CD14-positive monocyte (primary cell): ENCODE measurements around the gene RPS24. TPM values are rescaled to one million over a fixed set of nuclear protein-coding genes. Genes with fewer than 3 reads are reported as not detected.

Source experiments
- DNase-seq, 3 donors: peaks; one replicate each; pipeline ENCODE4 v3.0.0-alpha.2; 2011 to 2022
- H2AFZ ChIP-seq: 2 replicates; pipeline ENCODE4 v1.6.0; 2012; ENCODE audit warnings: mild to moderate bottlenecking, low read depth, low read length, inconsistent platforms; ENCODE audit not compliant: insufficient read depth, poor library complexity, severe bottlenecking
- H3K27ac ChIP-seq, 2 donors: 1 replicate in 1 of 2; 2 replicates in 1 of 2; pipeline ENCODE4 v1.5.1; 2012 to 2013; ENCODE audit warnings: low read length in 2 of 2, control low read depth in 1 of 2, inconsistent platforms in 1 of 2, low read depth in 1 of 2, mild to moderate bottlenecking in 1 of 2
- H3K27me3 ChIP-seq, 2 donors: one replicate each; pipeline versions ENCODE4 v1.6.0 to v1.6.1; 2011 to 2013; ENCODE audit warnings: low read length in 2 of 2; ENCODE audit not compliant: control insufficient read depth in 2 of 2, insufficient read depth in 2 of 2
- H3K36me3 ChIP-seq, 2 donors: replicated peaks in 1 of 2; 1 replicate in 1 of 2; 2 replicates in 1 of 2; pipeline versions ENCODE4 v1.5.1 to v1.6.1; 2012 to 2013; ENCODE audit warnings: low read length in 2 of 2, control low read depth in 1 of 2, inconsistent platforms in 1 of 2, mild to moderate bottlenecking in 1 of 2; ENCODE audit not compliant: insufficient read depth in 2 of 2, control insufficient read depth in 1 of 2
- H3K4me1 ChIP-seq, 2 donors: 1 replicate in 1 of 2; 2 replicates in 1 of 2; pipeline versions ENCODE4 v1.5.1 to v1.6.1; 2012 to 2013; ENCODE audit warnings: low read length in 2 of 2, control low read depth in 1 of 2, inconsistent platforms in 1 of 2, mild to moderate bottlenecking in 1 of 2, moderate library complexity in 1 of 2; ENCODE audit not compliant: insufficient read depth in 2 of 2, control insufficient read depth in 1 of 2
- H3K4me2 ChIP-seq: replicated peaks from 2 replicates; pipeline ENCODE3; 2012; ENCODE audit warnings: low read length, moderate library complexity, mild to moderate bottlenecking; ENCODE audit not compliant: poor library complexity, severe bottlenecking; ENCODE audit errors: extremely low read depth
- H3K4me3 ChIP-seq, 3 experiments: fragments of 200-600 bp in 1 of 3; sonication (generic) in 1 of 3; replicated peaks in 1 of 3; 1 replicate in 2 of 3; 2 replicates in 1 of 3; pipeline ENCODE4 v1.5.1; 2011 to 2013; ENCODE audit warnings: low read length in 3 of 3, mild to moderate bottlenecking in 3 of 3, control low read depth in 2 of 3, low read depth in 2 of 3, inconsistent platforms in 1 of 3, moderate library complexity in 1 of 3
- H3K79me2 ChIP-seq: 2 replicates; pipeline ENCODE4 v1.6.0; 2012; ENCODE audit warnings: mild to moderate bottlenecking, control low read depth, inconsistent platforms, low read length, moderate library complexity; ENCODE audit not compliant: insufficient read depth
- H3K9ac ChIP-seq: 2 replicates; pipeline ENCODE4 v1.6.0; 2017; ENCODE audit warnings: low read length, mild to moderate bottlenecking; ENCODE audit not compliant: insufficient read depth, poor library complexity, severe bottlenecking
- H3K9me3 ChIP-seq, 2 donors: replicated peaks in 1 of 2; 1 replicate in 1 of 2; 2 replicates in 1 of 2; pipeline versions ENCODE4 v1.5.1 to v1.6.1; 2012 to 2013; ENCODE audit warnings: low read length in 2 of 2, control low read depth in 1 of 2; ENCODE audit not compliant: control insufficient read depth in 1 of 2, insufficient read depth in 1 of 2
- H4K20me1 ChIP-seq: 2 replicates; pipeline ENCODE4 v1.6.0; 2012; ENCODE audit warnings: mild to moderate bottlenecking, low read length, control low read depth, moderate library complexity; ENCODE audit not compliant: insufficient read depth
- H3K27ac Mint-ChIP-seq, 7 donors: one replicate each; pipeline ENCODE4 v1.8.0; 2020; ENCODE audit warnings: mild to moderate bottlenecking in 7 of 7, mixed read lengths in 7 of 7, moderate library complexity in 6 of 7, inconsistent platforms in 2 of 7
- H3K27me3 Mint-ChIP-seq, 3 donors: one replicate each; pipeline ENCODE4 v1.8.0; 2021 to 2022; ENCODE audit warnings: low read depth in 3 of 3, mild to moderate bottlenecking in 3 of 3, mixed read lengths in 3 of 3, moderate library complexity in 3 of 3, inconsistent platforms in 1 of 3
- H3K36me3 Mint-ChIP-seq, 2 donors: one replicate each; pipeline ENCODE4 v1.8.0; 2020; ENCODE audit warnings: mixed read lengths in 2 of 2, inconsistent platforms in 1 of 2, mild to moderate bottlenecking in 1 of 2
- H3K4me1 Mint-ChIP-seq: one replicate; pipeline ENCODE4 v1.8.0; 2020; ENCODE audit warnings: mild to moderate bottlenecking, mixed read lengths
- H3K4me3 Mint-ChIP-seq, 2 donors: one replicate each; pipeline ENCODE4 v1.8.0; 2020; ENCODE audit warnings: mild to moderate bottlenecking in 2 of 2, mixed read lengths in 2 of 2, moderate library complexity in 1 of 2
- H3K9me3 Mint-ChIP-seq, 7 donors: one replicate each; pipeline ENCODE4 v1.8.0; 2020 to 2022; ENCODE audit warnings: mixed read lengths in 7 of 7, mild to moderate bottlenecking in 6 of 7, moderate library complexity in 6 of 7, inconsistent platforms in 2 of 7
- WGBS: methylation state at CpG from one replicate; pipeline ENCODE4 v1.1.5; 2013; ENCODE audit warnings: missing lambda C conversion rate; ENCODE audit not compliant: insufficient coverage; 5-methylcytosine and 5-hydroxymethylcytosine counted together
- intact Hi-C, 2 donors: fragments of 100-400 bp; cut with micrococcal nuclease; formaldehyde crosslinking; loops; one replicate each; pipeline versions ENCODE4 v1.15.0 to v1.15.1; 2023
- polyA plus RNA-seq, 3 donors: library from polyadenylated mRNA; depleted of rRNA in 1 of 3; unstranded in 2 of 3; stranded (reverse) in 1 of 3; fragments of 300-500 nt in 2 of 3; fragments of >200 nt in 1 of 3; fragmentation: Illumina TruSeq in 2 of 3; gene quantifications; 1 replicate in 2 of 3; 2 replicates in 1 of 3; pipeline ENCODE4 v1.2.3, GENCODE V29; 2012 to 2021
- TF ChIP-seq, protein P1 (sequence below): fragments of 200-600 bp; IDR thresholded peaks from one replicate; pipeline ENCODE4 v1.8.0; 2022; ENCODE audit warnings: antibody characterized with exemption, mild to moderate bottlenecking

RPS24 gene
- polyA plus RNA-seq, 3 donors: 801 to 2,073 (median 840) TPM

DNA sequence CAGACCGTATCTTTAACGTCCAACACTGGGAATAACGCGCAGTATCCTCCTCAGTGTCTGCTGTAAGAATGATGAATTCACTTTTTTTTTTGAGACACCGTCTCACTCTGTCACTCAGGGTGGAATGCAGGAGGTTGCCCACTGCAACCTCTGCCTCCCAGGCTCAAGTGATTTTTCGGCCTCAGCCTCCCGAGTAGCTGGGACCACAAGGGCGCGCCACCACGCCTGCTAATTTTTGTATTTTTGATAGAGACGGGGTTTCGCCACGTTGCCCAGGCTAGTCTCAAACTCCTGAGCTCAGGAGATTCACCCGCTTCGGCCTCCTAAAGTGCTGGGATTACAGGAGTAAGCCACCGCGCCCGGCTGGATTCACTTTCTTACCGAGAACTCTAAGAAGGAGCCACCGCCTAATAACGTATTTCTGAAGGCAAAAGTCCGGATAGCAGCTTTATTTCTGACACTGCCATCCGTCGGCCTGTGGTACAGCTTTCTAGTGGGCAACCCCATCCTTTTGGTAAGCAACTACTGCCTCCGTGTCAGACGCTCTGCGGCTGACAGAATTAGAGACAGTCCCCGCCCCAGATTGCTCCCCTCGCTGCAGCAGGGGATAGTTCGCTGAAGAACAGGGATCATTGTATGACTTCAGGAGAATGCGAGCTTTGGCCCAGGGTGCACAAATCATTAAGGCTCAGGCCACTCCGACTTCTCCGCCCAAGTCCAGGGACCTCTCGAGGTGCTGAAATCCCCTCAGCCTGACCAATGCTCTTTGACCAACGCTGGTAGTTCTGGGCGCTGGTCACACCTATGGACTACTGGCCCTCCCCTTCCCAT lies 5.0 kb upstream of the RPS24 start:
- Mint-ChIP-seq H3K4me3 (peak overlapping the region; percentile 100), H3K27me3 (peaks cover 0 to 6% (median 2%) of the 10 kb centered on the region in 3 donors), H3K9me3 (no peaks in the 10 kb centered on the region), H3K4me1 (peaks cover 29% of the 10 kb centered on the region), H3K27ac (peak overlapping the region; percentile 81 to 96 (median 91)), H3K36me3 (peaks cover 28% of the 10 kb centered on the region in 2 donors)
- WGBS: 44% methylated on average over 34 of the region's 36 CpGs
- intact Hi-C loops: no loop called here
- no peaks in the 10 kb centered on the region for H3K27me3 ChIP-seq
- H3K36me3 ChIP-seq: peaks cover 24 to 32% of the 10 kb centered on the region in 2 donors
- H3K79me2 ChIP-seq: peaks cover 22% of the 10 kb centered on the region
- TF ChIP-seq, protein P1, sequence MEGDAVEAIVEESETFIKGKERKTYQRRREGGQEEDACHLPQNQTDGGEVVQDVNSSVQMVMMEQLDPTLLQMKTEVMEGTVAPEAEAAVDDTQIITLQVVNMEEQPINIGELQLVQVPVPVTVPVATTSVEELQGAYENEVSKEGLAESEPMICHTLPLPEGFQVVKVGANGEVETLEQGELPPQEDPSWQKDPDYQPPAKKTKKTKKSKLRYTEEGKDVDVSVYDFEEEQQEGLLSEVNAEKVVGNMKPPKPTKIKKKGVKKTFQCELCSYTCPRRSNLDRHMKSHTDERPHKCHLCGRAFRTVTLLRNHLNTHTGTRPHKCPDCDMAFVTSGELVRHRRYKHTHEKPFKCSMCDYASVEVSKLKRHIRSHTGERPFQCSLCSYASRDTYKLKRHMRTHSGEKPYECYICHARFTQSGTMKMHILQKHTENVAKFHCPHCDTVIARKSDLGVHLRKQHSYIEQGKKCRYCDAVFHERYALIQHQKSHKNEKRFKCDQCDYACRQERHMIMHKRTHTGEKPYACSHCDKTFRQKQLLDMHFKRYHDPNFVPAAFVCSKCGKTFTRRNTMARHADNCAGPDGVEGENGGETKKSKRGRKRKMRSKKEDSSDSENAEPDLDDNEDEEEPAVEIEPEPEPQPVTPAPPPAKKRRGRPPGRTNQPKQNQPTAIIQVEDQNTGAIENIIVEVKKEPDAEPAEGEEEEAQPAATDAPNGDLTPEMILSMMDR: no peak
- no peaks in the 10 kb centered on the region for H3K9me3 ChIP-seq
- peak overlapping the region; percentile 39 to 75 for H3K27ac ChIP-seq
- H4K20me1 ChIP-seq: no peaks in the 10 kb centered on the region
- no peak for DNase-seq
- H3K4me2 ChIP-seq: peak overlapping the region; percentile 87
- peaks cover 25% of the 10 kb centered on the region in 2 donors for H3K4me1 ChIP-seq
- H3K4me3 ChIP-seq: peak overlapping the region; percentile 69 to 98 (median 74)
- H2AFZ ChIP-seq: peak overlapping the region; percentile 100
- peak overlapping the region; percentile 82 for H3K9ac ChIP-seq

DNA sequence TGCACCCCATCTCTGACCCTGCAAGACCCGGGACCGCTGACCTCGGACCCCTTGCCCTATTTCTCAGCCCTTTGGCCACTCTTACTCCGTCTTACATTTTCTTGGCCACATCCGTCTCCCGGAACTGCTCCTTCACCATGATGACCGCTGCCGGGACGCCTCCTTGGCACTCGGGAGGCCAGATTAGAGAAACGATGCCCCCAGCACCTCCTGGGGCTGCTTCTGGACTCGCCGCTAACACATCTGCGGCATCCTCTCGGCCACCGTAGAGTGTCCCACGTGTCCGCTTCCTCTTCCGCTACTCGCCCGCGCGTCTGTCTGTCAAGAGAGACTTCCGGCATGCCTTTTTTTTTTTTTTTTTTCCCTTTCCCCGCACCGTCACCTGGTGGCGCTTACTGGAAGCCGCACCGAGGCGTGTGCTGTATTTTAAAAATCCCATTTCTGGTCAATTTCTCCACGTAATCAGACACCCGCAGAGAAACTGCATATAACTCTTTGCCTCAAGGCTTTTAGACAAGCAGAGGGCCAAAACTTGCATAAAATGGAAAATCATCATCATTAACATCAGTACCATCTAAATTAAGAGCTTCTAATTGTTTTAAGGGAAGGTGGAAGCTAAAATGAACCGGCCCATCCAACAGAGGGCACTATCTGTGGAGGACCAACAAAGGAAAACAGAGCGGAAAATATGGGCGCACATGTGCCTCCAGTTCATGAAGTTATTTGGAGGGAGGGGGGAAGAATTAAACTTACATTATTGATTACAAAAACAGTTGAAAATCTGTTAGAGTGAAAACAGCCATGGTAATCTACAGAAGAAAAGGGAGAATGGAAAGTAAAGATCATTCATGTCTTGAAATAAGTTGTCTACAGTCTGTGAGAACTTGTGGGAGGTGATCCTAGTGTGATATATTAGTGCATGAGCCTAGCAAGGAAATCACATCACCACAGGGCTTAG lies 4.1 kb upstream of the RPS24 start, which contains the start of gene POLR3A:
Gene POLR3A (minus strand): TSS at position 247 of the 958 bp plus-strand sequence. CDS start 108 bp downstream, at position 139.
- peak within 1 kb of the TSS; percentile 82 to 96 (median 93) for H3K27ac Mint-ChIP-seq
- peaks cover 32% of the 10 kb centered on the region for H3K4me1 Mint-ChIP-seq
- Histone ChIP-seq H4K20me1 (peaks cover 2% of the 10 kb centered on the region), H3K9ac (peak within 1 kb of the TSS; percentile 82), H3K79me2 (peaks cover 31% of the 10 kb centered on the region), H3K27me3 (no peaks in the 10 kb centered on the region), H3K4me3 (peak within 1 kb of the TSS; percentile 69 to 98 (median 74)), H2AFZ (peak within 1 kb of the TSS; percentile 100), H3K9me3 (no peaks in the 10 kb centered on the region), H3K4me2 (peak within 1 kb of the TSS; percentile 87), H3K36me3 (peaks cover 16 to 23% of the 10 kb centered on the region in 2 donors), H3K4me1 (peaks cover 29% of the 10 kb centered on the region in 2 donors), H3K27ac (peak within 1 kb of the TSS; percentile 39 to 75)
- intact Hi-C loops: loop anchor here in 1 of 2 donors (5.0 kb wide), 1 partner anchor 273 kb away; no protein-coding TSS in a partner anchor
- peaks cover 19% of the 10 kb centered on the region in 2 donors for H3K36me3 Mint-ChIP-seq
- TF ChIP-seq, protein P1: peak; percentile 73
- under 1% methylated on average over 29 of the region's 35 CpGs for WGBS
- H3K27me3 Mint-ChIP-seq: peaks cover 0 to 6% (median 2%) of the 10 kb centered on the region in 3 donors
- peak within 1 kb of the TSS; percentile 100 for H3K4me3 Mint-ChIP-seq
- peak; percentile 89 to 95 (median 94) for DNase-seq
- no peaks in the 10 kb centered on the region for H3K9me3 Mint-ChIP-seq
